Gastrocnemius medialis (tissue), 4 donors: ENCODE measurements around the gene TGFB1I1.

Source experiments
- POLR2A ChIP-seq, 2 donors: fragments of 450-650 bp; IDR thresholded peaks; one replicate each; pipeline ENCODE4 v1.6.1; 2017; ENCODE audit warnings: antibody characterized with exemption in 2 of 2, mild to moderate bottlenecking in 2 of 2, moderate library complexity in 2 of 2
- TF ChIP-seq, protein P1 (sequence below), 5 experiments: fragments of 450-650 bp in 3 of 5; fragments of 200-600 bp in 2 of 5; sonication (generic) in 2 of 5; IDR thresholded peaks in 4 of 5; conservative IDR thresholded peaks in 1 of 5; 1 replicate in 4 of 5; 2 replicates in 1 of 5; pipeline ENCODE4 v1.5.1; 2016 to 2019; ENCODE audit warnings: antibody characterized with exemption in 5 of 5, mild to moderate bottlenecking in 3 of 5, moderate library complexity in 3 of 5

- TF ChIP-seq, protein P1, sequence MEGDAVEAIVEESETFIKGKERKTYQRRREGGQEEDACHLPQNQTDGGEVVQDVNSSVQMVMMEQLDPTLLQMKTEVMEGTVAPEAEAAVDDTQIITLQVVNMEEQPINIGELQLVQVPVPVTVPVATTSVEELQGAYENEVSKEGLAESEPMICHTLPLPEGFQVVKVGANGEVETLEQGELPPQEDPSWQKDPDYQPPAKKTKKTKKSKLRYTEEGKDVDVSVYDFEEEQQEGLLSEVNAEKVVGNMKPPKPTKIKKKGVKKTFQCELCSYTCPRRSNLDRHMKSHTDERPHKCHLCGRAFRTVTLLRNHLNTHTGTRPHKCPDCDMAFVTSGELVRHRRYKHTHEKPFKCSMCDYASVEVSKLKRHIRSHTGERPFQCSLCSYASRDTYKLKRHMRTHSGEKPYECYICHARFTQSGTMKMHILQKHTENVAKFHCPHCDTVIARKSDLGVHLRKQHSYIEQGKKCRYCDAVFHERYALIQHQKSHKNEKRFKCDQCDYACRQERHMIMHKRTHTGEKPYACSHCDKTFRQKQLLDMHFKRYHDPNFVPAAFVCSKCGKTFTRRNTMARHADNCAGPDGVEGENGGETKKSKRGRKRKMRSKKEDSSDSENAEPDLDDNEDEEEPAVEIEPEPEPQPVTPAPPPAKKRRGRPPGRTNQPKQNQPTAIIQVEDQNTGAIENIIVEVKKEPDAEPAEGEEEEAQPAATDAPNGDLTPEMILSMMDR (IDR thresholded peaks at IDR 0.05 in 4 of 5, conservative IDR thresholded peaks at IDR 0.05 in 1 of 5): no peak
- no peak for TF ChIP-seq POLR2A (IDR thresholded peaks at IDR 0.05)
Observed at GRCh38 chr16:31489616-31490584, 17.9 kb downstream of the TGFB1I1 start.
